GM11168 (cell line): Measurements from ENCODE around the gene KCP.

ENCODE experiments used
- in situ Hi-C: fragments of 300-500 bp; cut with MboI; formaldehyde crosslinking; loops from one replicate; pipeline ENCODE4 v1.12.0; 2022; ENCODE audit warnings: low sequenced_read_pairs; ENCODE audit not compliant: unreplicated experiment

Gene KCP

GRCh38 chr7:128861957-128862570, 48.4 kb downstream of the KCP start:
- in situ Hi-C loops, result no loop called here

- in situ Hi-C loops, result no loop called here
Measured at GRCh38 chr7:128860158-128861073, 50.1 kb downstream of the KCP start.

DNA sequence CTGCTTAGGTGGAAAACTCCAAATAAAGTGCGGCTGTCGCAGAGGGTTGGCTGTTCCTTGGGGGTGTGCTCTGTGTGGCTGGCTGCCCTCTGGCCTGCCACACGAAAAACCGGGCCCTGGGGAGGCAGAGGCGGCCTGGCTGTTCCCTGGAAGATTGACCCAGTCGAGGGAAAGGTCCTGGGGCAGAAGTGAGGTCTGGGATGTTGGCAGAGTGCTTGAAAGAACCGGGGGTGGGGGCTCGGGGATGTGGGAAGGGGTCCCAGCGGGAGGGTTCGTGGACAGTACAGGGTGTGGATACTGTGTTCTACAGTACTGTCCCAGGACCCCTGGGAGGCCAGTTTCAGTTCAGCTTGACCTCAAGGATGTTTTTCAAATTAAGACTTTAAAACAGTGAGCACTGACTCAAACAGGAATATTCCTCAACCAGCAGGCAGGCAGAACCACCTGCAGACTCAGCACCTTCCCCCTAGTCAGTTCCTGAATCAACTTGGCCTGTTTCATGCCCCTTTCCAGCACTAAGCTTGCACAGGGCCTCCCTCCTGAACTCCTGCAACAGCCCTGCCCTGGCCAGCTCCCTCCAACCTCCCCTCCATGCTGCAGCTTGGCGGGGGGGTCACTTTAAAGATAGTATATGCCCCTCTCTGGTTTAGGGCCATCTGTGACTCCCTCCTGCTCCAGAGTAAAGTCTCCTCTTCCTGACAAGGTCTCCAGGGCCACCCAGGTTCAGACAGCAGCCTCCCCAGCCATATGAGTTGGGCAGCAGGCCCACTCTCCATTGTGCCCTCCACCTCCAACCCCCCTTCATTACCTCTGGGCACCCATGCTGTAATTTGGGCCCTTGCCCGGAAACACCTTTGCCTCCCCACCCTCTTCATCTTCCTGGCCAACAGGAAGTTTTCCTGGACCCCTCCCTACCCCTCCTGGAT, 51.0 kb downstream of the KCP start:
- in situ Hi-C loops, result no loop called here

DNA sequence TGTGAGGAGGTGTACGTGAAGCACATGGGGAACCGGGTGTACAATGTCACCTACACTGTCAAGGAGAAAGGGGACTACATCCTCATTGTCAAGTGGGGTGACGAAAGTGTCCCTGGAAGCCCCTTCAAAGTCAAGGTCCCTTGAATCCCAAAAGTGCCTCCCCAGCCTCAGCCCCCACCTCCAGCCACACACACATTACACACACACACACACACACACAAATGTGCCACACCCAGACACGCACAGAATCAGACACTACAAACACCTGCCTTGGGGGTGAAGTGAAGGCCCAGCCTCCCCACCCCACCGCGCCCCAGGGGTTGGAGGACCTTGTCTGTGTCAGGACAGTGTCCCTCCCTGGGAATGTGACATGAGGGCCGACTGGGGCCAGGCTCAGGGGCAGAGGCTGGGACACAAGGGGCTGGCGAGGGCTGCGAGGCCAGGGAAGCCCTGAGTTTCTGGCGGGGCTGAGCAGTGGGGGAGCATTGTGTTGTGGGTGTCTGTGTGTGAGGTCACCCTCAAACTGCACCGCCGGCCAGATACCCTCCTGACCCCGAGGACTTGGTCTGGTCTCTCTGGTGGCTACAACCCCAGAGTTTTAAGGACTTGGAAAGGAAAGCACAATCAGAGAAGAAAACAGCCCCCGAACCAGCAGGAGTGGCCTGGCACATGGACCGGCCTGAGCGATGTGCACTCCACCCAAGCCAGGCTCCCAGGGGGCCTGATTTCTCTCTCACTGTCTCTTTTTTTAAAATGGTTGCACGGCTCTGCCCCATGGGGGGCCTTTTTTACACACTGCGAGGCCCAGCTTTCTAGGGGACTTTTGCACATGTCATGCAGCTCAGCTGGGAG, 51.9 kb downstream of the KCP start:
- in situ Hi-C loops, result no loop called here

DNA sequence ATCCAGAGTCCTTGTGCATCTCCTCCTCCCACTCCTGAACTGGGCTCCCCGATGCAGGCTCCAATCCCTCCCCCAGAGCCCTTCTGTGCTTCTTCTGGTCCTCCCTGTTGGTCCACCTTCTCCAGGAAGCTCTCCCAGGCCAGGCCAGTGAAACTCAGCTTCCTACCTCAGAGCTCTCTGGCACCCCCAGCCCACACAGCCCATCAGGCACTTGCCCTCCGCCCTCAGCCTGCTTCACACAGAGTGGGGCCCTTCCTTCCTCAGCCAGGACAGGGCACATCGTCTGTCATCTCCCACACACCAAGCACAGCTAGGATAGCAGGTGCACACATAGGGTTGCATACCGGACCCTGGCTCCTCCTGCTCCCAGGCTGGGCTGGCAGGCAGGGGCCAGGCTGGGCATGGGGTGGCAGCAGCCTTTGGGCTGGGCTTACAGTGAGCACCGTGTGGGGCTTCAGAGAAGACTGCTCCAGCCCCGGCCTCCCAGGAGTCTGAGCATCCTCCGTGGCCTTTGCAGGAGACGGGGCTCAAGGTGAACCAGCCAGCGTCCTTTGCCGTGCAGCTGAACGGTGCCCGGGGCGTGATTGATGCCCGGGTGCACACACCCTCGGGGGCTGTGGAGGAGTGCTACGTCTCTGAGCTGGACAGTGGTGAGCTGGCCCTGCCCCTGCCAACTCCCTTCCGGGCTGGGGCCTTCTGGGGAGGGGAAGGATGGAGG, 54.3 kb downstream of the KCP start:
- in situ Hi-C loops, result no loop called here

- in situ Hi-C loops, result no loop called here
Measured at GRCh38 chr7:128855559-128855958, 55.0 kb downstream of the KCP start.

DNA sequence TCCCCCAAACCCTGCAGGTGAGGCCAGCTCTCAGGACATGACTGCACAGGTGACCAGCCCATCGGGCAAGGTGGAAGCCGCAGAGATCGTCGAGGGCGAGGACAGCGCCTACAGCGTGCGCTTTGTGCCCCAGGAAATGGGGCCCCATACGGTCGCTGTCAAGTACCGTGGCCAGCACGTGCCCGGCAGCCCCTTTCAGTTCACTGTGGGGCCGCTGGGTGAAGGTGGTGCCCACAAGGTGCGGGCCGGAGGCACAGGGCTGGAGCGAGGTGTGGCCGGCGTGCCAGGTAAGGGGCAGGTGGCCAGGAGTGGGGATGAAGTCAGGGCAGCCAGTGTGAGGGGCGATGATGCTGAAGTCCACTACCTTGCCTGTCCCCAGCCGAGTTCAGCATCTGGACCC, 56.1 kb downstream of the KCP start:
- in situ Hi-C loops, result no loop called here

- in situ Hi-C loops, result no loop called here
Measured at GRCh38 chr7:128853799-128854198, 56.7 kb downstream of the KCP start.

GRCh38 chr7:128852537-128853254, 57.8 kb downstream of the KCP start:
- in situ Hi-C loops, result no loop called here

- in situ Hi-C loops, result no loop called here
Measured at GRCh38 chr7:128849804-128850490, 60.6 kb downstream of the KCP start.

DNA sequence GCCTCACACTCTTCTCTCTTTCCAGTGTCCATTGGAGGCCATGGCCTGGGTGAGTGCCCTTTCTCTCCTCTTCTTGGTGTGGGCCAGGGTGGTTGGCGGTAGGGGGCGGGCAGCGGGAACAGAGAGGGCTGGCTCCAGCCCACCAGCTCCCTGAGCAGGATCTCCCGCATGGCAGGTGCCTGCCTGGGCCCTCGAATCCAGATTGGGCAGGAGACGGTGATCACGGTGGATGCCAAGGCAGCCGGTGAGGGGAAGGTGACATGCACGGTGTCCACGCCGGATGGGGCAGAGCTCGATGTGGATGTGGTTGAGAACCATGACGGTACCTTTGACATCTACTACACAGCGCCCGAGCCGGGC, 61.4 kb downstream of the KCP start:
- in situ Hi-C loops, result no loop called here

- in situ Hi-C loops, result no loop called here
Measured at GRCh38 chr7:128848289-128849155, 62.0 kb downstream of the KCP start.

DNA sequence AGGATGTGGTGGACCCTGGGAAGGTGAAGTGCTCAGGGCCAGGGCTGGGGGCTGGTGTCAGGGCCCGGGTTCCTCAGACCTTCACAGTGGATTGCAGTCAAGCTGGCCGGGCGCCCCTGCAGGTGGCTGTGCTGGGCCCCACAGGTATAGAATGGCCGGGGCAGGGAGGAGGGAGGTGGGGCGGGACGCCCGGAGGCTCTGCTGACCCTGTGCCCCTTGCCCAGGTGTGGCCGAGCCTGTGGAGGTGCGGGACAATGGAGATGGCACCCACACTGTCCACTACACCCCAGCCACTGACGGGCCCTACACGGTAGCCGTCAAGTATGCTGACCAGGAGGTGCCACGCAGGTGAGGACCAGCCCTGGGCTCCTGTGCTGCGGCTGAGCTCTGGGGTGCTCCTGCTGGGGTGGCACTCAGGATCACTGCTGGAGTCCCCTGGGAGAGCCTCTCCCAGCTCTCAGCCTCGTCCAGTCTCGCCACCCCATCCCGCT, 62.7 kb downstream of the KCP start:
- in situ Hi-C loops, result no loop called here

DNA sequence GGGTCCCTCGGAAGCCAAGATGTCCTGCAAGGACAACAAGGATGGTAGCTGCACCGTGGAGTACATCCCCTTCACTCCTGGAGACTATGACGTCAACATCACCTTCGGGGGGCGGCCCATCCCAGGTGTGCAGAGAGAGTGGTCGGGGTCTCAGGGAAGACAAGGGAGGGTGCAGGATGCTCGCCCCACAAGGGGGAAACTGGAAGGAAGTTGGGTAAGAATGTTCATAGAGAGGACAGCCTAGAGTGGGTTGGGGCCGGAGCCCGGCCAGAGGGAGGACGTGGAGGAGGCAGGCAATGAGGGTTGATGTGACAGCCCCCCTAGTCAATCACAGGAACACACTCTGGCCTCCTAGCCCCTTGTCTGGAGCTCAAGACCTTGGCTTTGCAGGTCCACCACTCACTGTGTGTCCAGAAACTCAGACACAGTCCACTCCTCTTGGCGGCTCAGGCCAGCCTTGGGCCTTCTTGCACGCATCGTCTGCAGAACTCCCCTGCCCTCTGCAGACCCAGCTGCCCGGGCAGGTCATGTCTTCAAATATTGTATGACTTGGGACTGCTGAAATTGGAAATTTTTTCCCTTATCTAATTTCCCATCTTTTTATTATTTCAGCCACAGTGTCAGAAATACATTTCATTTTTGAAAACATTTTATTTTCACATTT, 63.6 kb downstream of the KCP start:
- in situ Hi-C loops, result no loop called here

DNA sequence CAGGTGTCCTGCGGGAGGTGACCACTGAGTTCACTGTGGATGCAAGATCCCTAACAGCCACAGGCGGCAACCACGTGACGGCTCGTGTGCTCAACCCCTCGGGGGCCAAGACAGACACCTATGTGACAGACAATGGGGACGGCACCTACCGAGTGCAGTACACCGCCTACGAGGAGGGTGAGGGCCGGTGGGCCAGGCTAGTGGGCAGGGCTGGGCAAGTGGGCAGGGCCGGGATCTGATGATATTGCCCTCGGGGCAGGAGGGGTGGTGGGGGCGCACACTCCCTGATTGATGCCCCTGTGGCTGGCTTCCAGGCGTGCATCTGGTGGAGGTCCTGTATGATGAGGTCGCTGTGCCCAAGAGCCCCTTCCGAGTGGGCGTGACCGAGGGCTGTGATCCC, 64.5 kb downstream of the KCP start:
- in situ Hi-C loops, result no loop called here

GRCh38 chr7:128845475-128845874, 65.0 kb downstream of the KCP start:
- in situ Hi-C loops, result no loop called here
